Endometrial microvascular endothelial cells (primary cell): Measurements from ENCODE around the gene ERAP2. TPM values are rescaled to one million over a fixed set of nuclear protein-coding genes. Genes with fewer than 3 reads are reported as not detected.
"Not testable (repeated sequence)": the region's sequence is repeated elsewhere in the genome, so short reads cannot be mapped to it uniquely, and the experiment has no call there.

Experiments
- in situ Hi-C: cut with HindIII; loops from 2 replicates; pipeline ENCODE4 v1.10.0; 2017; ENCODE audit warnings: low sequenced_read_pairs, low pct_unique_long_range_greater_than_20kb; ENCODE audit errors: inconsistent ontology term
- total RNA-seq: library from RNA; depleted of rRNA; stranded (reverse); fragments of >200 nt; gene quantifications from one replicate; pipeline ENCODE4 v1.2.3, GENCODE V29; 2015; ENCODE audit errors: inconsistent ontology term

The ERAP2 gene, protein sequence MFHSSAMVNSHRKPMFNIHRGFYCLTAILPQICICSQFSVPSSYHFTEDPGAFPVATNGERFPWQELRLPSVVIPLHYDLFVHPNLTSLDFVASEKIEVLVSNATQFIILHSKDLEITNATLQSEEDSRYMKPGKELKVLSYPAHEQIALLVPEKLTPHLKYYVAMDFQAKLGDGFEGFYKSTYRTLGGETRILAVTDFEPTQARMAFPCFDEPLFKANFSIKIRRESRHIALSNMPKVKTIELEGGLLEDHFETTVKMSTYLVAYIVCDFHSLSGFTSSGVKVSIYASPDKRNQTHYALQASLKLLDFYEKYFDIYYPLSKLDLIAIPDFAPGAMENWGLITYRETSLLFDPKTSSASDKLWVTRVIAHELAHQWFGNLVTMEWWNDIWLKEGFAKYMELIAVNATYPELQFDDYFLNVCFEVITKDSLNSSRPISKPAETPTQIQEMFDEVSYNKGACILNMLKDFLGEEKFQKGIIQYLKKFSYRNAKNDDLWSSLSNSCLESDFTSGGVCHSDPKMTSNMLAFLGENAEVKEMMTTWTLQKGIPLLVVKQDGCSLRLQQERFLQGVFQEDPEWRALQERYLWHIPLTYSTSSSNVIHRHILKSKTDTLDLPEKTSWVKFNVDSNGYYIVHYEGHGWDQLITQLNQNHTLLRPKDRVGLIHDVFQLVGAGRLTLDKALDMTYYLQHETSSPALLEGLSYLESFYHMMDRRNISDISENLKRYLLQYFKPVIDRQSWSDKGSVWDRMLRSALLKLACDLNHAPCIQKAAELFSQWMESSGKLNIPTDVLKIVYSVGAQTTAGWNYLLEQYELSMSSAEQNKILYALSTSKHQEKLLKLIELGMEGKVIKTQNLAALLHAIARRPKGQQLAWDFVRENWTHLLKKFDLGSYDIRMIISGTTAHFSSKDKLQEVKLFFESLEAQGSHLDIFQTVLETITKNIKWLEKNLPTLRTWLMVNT
- 12.5 TPM for total RNA-seq

DNA sequence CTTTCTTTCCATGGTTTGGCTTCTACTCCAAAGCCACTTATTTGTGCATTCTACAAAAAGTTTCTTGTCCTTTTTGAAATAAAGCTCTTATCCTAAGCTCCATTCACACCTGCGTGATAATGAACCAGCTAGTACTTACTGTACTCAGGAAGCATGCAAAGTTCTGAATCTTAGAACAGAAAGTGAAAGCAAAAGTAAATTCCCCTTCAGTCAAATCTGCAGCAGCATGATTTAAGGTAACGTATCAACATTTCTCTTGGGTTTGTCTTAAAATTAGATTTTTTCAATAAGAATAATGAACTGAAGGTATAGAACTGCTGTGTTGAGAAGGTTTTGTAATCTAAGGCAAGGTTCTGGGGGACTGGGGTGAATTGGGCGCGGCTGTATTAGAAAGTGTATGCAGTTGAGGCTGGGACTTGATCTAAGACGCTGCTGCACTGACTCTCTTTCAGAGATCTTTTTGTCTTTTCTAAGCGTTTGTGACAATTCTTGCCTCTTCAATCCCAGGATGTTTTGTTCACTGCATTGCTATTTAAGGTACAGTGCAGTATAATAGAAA is at the start of gene ERAP2:
ERAP2 (plus strand) TSS at position 209 of the 559 bp plus-strand sequence. CDS start 3,186 bp downstream, outside the sequence.
- in situ Hi-C loops: no loop called here

- in situ Hi-C loops: no loop called here
These were observed 47.0 kb upstream of the ERAP2 start for GRCh38 chr5:96829297-96829696.

DNA sequence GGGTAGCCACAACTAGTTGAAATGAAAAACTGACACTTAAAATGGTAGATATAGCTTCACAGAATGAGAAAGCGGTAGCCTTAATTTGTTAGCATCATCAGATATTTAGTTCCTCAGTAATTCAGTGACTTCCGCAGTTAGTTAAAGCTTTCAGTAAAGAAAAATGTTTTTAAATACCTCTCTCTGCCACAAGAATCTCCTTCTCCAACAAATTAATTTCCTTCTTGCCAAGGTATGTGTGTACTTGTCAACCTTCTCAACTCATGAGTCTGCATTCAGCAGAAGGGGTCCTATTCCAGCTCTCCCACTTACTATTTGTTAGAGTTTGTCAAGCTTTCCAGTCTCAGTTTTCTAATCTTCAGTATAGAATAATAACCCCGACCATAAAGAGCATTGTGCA is 42.3 kb upstream of the ERAP2 start:
- in situ Hi-C loops: no loop called here

- in situ Hi-C loops: no loop called here
These were observed 40.5 kb upstream of the ERAP2 start for GRCh38 chr5:96835791-96836191.

- in situ Hi-C loops: no loop called here
These were observed 39.5 kb upstream of the ERAP2 start for GRCh38 chr5:96836817-96837216.

GRCh38 chr5:96837303-96837702 is 39.0 kb upstream of the ERAP2 start:
- in situ Hi-C loops: no loop called here

DNA sequence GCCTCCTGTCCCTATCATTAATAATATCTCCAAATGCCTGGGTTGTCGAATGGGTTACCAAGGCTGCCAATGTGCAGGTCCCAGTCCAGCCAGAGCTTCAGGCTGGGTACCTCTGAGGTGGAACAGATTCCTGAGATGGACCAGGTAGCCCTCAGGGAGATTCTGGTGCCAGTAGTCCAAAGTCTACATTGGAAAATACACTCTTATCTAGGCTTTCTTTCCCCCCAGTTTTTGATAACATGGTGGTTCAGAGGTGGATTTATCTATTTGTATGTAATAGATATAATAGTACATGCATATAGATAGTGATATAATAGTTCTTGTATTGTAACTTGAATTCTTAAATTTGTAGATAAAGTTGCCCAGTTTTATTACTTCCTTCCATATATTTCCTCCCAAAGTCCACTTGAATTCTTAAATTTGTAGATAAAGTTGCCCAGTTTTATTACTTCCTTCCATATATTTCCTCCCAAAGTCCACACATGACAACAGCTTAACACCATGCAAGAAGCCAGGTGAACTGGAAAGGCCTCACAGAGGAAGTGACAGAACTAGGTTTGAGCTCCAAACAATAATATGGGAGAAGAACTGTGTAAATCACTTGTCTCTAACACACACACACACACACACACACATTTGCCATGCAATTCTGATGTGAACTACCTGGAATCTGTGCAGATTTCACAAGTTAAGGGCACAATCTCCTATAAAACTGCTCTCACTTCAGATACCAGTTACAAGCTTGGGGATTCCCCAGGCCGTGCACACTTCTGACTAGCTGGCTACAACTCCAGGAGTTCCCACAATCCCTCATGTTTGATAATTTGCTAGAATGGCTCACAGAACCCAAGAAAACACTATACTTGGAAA is 37.9 kb upstream of the ERAP2 start:
- in situ Hi-C loops: no loop called here

DNA sequence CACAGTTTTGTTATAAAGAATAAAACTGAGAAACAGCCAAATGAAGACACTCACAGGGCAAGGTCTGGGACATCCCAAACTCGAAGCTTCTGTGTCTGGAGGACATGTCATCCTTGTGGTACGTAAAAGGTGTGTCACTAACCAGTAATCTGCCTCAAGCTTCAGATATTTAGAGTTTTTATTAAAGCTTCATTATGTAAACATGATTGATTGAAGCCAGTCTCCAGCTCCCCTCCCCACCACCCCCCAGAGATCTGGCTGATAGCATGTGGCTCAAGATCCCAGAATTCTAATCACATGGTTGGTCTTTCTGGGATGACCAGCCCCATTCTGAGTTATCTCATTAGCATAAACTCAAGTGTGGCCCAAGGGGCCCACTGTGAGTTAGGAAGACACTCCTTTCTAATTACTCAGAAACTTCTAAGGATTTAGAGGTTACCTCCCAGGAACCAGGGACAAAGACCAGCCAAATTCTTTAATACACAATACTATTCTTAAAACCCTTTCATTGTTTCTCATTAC is 37.2 kb upstream of the ERAP2 start:
- in situ Hi-C loops: no loop called here

GRCh38 chr5:96841931-96842330 is 34.4 kb upstream of the ERAP2 start:
- in situ Hi-C loops: not testable (repeated sequence)

DNA sequence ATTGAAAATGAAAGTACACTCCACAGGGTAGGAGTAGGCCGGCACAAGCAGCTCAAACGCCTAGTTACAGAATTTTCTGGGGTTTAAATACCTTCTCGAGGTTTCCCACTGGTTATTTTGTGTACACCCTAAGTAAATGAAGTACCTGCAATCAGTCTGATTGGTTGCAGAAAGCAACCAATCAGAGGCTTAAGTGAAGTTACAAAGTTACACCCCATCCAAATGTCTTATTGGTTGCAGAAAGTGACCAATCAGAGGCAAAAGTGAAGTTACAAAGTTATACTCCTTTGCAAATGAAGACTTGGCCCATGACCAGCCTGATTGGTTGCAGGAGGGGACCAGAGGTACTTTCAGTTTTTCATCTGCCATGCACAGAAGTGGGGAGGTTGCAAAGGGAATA is 33.2 kb upstream of the ERAP2 start:
- in situ Hi-C loops: no loop called here

- in situ Hi-C loops: no loop called here
These were observed 31.8 kb upstream of the ERAP2 start for GRCh38 chr5:96844481-96844990.

DNA sequence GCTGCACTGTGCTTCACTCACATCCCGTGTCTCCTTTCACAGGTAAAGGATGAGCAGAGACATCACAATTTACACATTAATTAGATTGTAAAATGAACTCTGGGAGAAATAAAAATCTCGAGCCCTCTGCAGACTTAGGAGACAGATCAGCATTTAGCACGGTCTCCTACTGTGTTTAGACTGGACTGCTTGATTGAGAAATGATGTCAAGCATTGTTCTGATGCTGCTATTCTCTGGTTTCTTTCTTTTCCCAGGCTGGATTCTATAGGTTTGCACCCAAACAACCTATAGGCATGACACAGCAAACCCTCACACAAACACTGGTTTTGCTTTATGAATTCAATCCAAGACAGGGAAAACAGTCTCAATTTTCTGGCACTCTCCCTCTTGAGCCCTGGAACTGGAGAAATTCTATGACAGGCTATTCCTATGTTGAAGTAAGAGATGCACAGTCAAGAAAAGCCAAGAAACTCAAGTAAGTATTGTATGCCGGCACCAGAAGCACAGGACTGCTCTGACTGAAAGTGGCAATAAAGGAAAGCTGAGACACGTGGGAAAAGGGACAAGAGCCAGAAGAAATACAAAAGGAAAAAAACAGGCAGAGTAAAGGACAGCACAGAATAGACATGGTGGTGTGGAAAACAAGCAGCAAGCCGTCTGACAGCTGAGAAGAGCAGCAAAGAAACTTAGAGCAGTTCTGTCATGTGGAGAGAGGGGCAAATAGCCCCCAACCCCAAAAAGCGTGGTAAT is 24.8 kb upstream of the ERAP2 start:
- in situ Hi-C loops: loop anchor here (25.0 kb wide), 1 partner anchor 311 kb away; no protein-coding TSS in a partner anchor

DNA sequence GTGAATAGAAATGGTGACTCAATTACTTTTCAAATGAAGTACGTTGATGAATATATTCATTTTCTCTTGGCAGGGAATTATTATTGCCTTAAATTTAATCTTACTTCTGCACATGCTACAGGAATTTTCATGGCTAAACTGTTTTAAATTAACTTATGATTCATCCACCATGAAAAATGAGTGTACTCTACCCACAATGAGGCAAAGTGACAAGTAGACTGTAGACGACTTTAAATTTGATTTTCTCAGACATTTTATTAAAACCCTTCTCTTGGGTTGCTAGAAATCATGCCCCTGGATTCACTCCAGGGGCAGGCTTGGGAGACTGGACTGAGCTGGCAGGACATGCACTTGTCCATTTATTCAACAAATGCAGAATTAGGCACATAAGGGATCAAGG is 23.5 kb upstream of the ERAP2 start:
- in situ Hi-C loops: loop anchor here (25.0 kb wide), 1 partner anchor 310 kb away; no protein-coding TSS in a partner anchor

- in situ Hi-C loops: loop anchor here (25.0 kb wide), 1 partner anchor 308 kb away; no protein-coding TSS in a partner anchor
These were observed 22.2 kb upstream of the ERAP2 start for GRCh38 chr5:96854067-96854466.

GRCh38 chr5:96855031-96855872 is 21.0 kb upstream of the ERAP2 start:
- in situ Hi-C loops: loop anchor here (25.0 kb wide), 1 partner anchor 307 kb away; no protein-coding TSS in a partner anchor

- in situ Hi-C loops: loop anchor here (25.0 kb wide), 1 partner anchor 306 kb away; no protein-coding TSS in a partner anchor
These were observed 19.9 kb upstream of the ERAP2 start for GRCh38 chr5:96856371-96856770.
